ENCODE measurements around the gene MMP1.

DNA sequence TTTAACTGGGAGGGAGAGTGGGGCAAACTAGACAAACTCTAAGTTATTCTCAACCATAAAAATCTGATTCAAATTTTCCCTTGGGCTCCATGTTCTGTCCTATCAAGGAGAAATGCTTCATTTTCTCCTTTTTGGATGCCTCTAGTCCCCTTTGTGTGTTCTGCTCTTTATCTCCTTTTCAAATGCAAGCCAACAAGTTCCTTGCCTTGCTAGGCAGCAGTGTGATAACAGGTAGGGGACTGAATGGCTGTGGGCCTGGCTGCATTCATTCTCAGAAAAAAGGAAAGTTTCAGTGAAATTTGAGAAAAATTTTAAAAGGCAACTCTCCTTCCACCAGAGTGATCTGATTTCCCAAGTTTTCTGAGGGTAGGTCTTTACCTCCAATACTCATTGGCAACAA, 46.3 kb downstream of the MMP1 start:
- TF ChIP-seq JUND (IDR thresholded peaks at IDR 0.05) (no peak), RXRA (IDR thresholded peaks at IDR 0.05) (no peak)
- TF ChIP-seq, protein P1, sequence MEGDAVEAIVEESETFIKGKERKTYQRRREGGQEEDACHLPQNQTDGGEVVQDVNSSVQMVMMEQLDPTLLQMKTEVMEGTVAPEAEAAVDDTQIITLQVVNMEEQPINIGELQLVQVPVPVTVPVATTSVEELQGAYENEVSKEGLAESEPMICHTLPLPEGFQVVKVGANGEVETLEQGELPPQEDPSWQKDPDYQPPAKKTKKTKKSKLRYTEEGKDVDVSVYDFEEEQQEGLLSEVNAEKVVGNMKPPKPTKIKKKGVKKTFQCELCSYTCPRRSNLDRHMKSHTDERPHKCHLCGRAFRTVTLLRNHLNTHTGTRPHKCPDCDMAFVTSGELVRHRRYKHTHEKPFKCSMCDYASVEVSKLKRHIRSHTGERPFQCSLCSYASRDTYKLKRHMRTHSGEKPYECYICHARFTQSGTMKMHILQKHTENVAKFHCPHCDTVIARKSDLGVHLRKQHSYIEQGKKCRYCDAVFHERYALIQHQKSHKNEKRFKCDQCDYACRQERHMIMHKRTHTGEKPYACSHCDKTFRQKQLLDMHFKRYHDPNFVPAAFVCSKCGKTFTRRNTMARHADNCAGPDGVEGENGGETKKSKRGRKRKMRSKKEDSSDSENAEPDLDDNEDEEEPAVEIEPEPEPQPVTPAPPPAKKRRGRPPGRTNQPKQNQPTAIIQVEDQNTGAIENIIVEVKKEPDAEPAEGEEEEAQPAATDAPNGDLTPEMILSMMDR (IDR thresholded peaks at IDR 0.05; ENCODE audit: low read depth, low read length, missing input control): no peak
